Occipital lobe (tissue), 2 donors: ENCODE results near the gene TMC3. TPM values are rescaled to one million over a fixed set of nuclear protein-coding genes. Genes with fewer than 3 reads are reported as not detected.
"Not testable (repeated sequence)": the region's sequence is repeated elsewhere in the genome, so short reads cannot be mapped to it uniquely, and the experiment has no call there.

Source experiments
- DNase-seq: peaks from one replicate; lab custom pipeline; 2025; lab: John Stamatoyannopoulos, UW
- total RNA-seq: library from RNA; depleted of rRNA; stranded (reverse); fragments of >200 nt; gene quantifications from one replicate; pipeline ENCODE4 v1.2.3, GENCODE V29; 2014

Gene TMC3
- 0.47 TPM for total RNA-seq

DNA sequence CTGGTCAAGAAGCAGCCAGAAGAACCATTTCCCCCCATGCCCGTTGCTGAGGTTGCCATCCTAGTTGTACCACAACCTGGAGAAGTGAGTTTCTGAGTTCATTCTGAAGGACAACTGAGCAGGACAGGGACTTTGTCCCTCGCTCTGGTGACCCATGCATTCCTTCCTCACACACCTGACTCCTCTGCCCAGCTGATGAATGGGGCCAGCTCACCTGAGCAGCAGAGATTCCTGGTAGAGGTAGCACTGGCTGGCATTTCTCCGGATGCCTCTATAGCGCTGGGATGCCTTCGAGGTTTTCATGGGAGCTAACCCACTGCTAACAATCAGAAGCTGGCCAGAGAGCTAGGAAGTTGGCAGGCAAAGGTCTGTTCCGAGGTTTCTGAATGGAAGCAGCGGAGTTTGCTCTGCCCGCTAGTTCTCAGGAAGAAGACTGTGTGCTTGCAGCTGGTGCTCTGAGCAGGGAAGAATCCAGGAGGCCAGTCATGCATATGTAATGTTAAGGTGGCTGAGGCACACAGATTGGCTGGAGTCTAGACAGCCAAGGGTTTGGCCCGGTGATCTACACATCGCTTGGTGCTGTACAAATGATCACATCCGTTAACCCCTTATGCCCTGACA lies at the start of gene TMC3:
Gene TMC3, minus strand, starts transcription at position 439 of the 621 bp plus-strand sequence. Its CDS starts 136 bp downstream, at position 303.
- DNase-seq = no peak

GRCh38 chr15:81421461-81421860 lies 47.4 kb upstream of the TMC3 start:
- DNase-seq = no peak

DNA sequence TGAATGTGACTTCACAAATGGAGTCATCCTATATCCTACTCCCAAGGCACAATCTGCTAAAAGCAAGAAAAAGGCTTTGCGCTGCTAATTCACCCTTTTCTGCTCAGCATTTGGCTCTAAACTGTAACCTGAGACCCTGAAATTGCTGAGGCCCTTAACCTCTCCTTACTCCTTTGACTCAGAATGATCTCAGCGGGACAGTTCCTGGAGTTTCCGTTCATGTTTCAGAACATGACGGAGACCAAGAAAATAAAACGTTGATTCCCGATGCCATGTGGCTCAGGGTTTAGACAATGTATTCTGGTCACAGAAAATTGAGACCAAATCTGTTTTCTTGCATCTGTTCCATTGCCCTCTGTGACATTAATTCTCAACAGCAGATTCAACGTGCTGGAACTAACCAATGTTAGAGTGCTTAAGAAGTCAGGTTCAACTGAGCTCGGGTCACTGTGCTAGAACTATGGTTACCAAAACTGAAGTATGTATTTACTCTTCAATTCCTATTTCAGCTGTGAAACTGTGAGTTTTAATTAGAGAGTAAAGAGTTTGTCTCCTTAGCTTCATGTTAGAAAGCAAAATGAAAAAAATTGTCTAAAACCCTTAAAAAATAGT lies 45.4 kb upstream of the TMC3 start:
- no peak for DNase-seq

DNA sequence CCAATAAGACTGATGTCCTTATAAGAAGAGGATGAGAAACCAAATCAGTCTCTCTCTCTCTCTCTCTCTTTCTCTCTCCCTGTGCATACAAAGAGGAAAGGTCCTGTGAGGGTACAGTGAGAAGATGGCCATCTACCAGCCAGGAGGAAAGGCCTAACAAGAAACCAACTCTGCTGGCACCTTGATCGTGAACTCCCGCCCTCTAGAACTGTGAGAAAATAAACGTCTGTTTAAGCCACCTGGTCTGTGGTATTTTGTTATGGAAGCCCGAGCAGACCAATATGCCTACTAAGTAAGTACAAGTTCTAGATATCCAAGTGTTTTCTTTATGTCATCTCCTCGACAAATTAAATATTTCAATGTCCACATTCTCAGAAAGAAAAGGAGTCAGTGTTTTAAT lies 44.9 kb upstream of the TMC3 start:
- DNase-seq = no peak

GRCh38 chr15:81418444-81418843 lies 44.4 kb upstream of the TMC3 start:
- no peak for DNase-seq

- not testable (repeated sequence) for DNase-seq
These were observed 40.4 kb upstream of the TMC3 start for GRCh38 chr15:81414274-81414968.

- DNase-seq = no peak
These were observed 39.8 kb upstream of the TMC3 start for GRCh38 chr15:81413851-81414250.

DNA sequence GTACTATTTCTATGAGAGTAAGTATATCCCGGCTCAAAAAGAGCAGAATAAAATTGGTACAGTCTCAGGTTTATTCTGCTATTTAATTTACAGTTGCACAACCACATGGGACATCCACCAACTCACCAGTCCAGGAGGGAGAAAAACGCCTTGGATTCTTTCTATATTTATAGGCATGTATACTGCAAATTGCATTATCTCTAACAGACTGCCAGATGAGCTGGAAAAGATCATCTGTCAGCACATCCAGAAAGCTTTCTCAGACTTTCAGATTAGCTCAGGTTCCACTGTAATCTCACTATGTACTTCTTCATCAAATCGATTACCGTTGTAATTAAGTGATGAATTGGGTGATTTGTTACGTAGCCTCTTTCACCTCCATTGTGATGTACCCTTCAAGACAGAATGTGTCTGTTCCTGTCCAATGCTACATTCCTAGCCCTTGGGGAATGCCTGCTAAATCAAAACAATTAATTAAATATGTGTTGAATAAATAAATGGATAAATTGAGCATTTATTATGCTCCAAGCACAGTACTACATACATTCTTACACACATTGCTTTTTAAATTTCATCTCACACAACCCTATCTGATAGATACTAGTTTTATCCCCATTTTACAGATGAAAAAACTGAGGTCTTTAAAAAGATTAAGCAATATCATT lies 38.1 kb upstream of the TMC3 start:
- DNase-seq = no peak

- DNase-seq = no peak
These were observed 37.0 kb upstream of the TMC3 start for GRCh38 chr15:81411051-81411450.

- DNase-seq = peak; percentile 69
These were observed 36.3 kb upstream of the TMC3 start for GRCh38 chr15:81410318-81410753.

DNA sequence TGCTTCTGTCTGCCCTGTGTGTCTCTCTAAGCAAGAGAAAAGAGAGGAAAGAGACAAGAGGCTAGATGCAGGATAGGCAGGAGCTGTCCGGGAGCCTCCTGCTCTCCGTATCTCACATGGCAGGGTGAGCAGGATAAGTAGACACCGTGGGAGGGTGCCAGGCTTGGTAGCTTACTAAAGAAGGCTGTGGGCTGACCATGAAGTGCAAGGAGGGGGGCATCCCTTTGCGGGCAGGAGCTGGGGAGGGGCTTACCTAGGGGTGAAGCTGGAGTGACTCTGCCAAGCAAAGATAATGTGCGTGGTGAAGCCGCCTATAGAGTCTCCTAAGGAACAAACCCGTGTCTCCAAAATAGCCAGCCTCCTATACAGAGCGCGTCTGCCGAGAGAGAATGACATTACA lies 33.7 kb upstream of the TMC3 start:
- no peak for DNase-seq

GRCh38 chr15:81407176-81407575 lies 33.2 kb upstream of the TMC3 start:
- no peak for DNase-seq

GRCh38 chr15:81400640-81401236 lies 26.7 kb upstream of the TMC3 start:
- DNase-seq = no peak

DNA sequence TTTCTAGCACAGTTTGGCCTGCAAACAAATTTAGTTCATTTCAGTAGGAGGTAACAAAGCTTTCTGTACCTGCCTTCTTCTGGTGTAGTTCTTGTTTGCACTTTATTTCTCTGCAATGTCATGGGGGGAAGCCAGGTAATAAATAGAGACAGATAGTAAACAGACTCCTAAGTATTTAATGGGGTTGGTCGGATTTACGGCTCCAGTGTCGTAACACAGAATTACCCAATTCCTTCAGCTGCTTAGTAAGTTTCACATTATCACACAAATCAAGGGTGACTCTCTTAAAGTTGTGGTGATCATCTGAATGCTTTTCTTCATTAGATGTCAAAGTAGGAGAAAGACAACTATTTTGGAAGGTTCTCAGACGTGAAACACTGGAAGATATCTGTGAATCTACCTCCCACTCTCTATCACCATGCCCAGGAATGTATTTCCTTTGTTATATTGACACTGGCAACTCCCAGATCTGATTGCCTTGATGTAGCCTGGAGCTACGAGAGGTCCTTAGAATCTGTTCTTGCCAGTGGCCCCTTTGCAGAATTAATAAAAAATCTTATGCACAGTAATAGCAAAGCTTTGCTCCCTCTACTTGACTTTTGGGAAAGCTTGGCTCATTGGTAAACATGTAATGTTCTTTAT lies 25.0 kb upstream of the TMC3 start:
- no peak for DNase-seq

- DNase-seq = no peak
These were observed 24.4 kb upstream of the TMC3 start for GRCh38 chr15:81398456-81398855.

- DNase-seq = no peak
These were observed 20.6 kb upstream of the TMC3 start for GRCh38 chr15:81394603-81395002.

DNA sequence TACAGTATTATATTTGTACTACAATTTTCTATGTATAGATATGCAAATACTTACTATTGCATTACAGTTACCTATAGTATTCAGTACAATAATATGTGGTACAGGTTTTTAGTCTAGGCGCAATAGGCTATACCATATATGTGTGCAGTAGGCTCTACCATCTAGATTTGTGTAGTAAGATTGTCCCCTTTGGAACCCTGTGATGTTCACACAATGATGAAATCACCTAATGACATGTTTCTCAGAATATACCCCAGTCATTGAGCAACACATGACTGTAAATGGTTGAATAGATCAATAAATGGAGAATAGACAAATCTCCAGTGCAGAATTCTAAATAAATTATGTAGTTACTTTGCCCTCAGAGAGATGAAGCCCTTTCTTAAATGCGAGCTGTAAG lies 17.6 kb upstream of the TMC3 start:
- no peak for DNase-seq

DNA sequence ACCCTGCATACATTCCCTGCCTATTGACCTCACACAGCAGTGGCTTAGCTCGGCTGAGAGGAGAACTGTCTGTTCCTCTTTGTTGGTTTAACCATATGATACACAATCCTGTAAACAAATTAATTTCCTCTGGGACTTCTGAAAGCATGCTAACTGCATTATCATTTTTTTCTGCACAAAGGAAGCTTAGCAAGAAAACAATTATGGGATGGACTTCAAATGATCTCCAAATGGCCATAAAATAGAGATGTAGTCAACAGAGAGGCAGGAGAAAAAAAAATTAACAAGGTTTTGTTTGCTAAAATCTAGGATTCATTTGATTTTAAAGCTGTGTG lies 14.4 kb upstream of the TMC3 start:
- no peak for DNase-seq

DNA sequence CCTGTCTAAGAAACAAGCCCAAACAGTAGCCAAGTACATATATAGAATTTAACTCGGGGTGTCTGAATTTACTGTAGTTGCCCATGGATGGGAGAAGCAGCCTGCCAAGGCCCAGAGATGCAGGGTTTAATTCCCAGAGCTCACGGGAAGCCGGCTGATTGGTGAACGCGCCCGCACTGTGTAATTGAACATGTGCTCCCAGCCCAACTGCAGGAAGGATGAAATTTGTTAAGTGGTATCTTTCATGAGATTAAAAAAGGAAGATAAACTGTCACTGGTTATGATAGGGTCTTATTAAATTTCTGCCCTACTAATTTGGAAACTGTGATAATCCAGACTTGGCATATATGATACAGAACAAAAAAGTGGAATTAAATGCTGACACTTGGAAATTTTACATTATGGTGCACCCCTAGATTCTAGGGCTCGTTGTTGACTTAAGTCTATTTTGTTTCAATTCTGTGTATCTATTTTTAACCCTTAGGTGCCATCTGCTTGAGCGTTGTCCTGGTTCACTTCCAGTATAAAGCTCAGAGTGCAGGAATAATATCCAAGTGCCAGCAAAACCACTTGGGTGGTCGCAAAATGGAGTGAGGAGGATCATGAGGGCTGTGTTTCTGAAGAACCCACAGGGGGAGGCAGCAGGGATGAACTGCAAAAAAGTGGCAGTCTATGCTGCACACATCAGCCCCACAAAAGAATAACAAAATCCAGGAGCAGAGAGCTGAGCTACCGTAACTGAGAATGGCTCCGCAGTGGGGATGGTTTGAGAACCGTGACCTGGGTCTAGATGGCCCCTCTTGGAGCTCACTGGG lies 13.8 kb upstream of the TMC3 start:
- DNase-seq = no peak

DNA sequence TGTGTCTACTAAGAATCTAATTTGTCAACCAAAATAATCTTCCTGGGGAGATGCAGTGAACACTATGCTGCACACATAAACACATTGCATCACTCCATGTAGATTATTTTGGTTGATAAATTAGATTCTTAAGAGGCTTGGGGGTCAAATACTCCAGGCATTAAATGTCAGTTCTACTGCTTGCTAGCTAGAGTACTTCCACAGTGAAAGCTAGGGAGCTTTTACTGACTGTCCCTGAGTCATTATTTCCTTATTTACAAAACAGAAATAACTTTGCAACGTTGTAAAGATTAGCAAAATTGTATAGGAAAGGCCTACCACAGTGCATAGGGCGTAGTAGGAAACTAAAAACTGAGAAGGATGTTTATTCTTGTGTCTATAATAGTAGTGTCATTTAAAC lies 12.9 kb upstream of the TMC3 start:
- no peak for DNase-seq

- no peak for DNase-seq
These were observed 11.7 kb upstream of the TMC3 start for GRCh38 chr15:81385721-81386076.
